Right lobe of liver (tissue), 6 donors: ENCODE measurements around the gene ABHD16B. TPM values are rescaled to one million over a fixed set of nuclear protein-coding genes. Genes with fewer than 3 reads are reported as not detected.
A peak's percentile ranks its signal among the peaks of the same experiment; 100 is the strongest.

Experiments
- ATAC-seq, 4 donors: fragments of 200-7000 bp; cut with Tn5 transposase; one replicate each; pipeline ENCODE4 v1.9.1; 2020; ENCODE audit warnings: mild to moderate bottlenecking in 4 of 4, moderate library complexity in 4 of 4
- DNase-seq, 3 donors: peaks; one replicate each; pipeline ENCODE4 v3.0.0-alpha.2; 2020
- H3K27ac ChIP-seq, 3 donors: fragments of 200-600 bp; one replicate each; pipeline ENCODE4 v1.8.0; 2022
- H3K27me3 ChIP-seq, 2 donors: fragments of 200-600 bp; one replicate each; pipeline ENCODE4 v1.8.0; 2022
- H3K36me3 ChIP-seq, 4 donors: fragments of 200-600 bp; sonication (generic) in 1 of 4; one replicate each; pipeline versions ENCODE4 v1.5.1 to v1.8.0; 2017 to 2022; ENCODE audit warnings: control low read depth in 1 of 4
- H3K4me1 ChIP-seq, 4 donors: fragments of 200-600 bp; sonication (generic) in 1 of 4; one replicate each; pipeline versions ENCODE4 v1.5.1 to v1.8.0; 2017 to 2022; ENCODE audit warnings: control low read depth in 1 of 4
- H3K4me3 ChIP-seq, 3 donors: fragments of 200-600 bp; one replicate each; pipeline ENCODE4 v1.8.0; 2022
- H3K9me3 ChIP-seq, 4 donors: fragments of 200-600 bp; sonication (generic) in 1 of 4; one replicate each; pipeline versions ENCODE4 v1.5.1 to v1.8.0; 2017 to 2022; ENCODE audit warnings: control low read depth in 1 of 4
- POLR2A ChIP-seq: fragments of 450-650 bp; IDR thresholded peaks from one replicate; pipeline ENCODE4 v1.6.1; 2017; ENCODE audit warnings: antibody characterized with exemption, mild to moderate bottlenecking
- WGBS: methylation state at CpG from one replicate; pipeline ENCODE4 v1.1.6; 2018; ENCODE audit warnings: low coverage, low lambda C conversion rate; ENCODE audit not compliant: insufficient coverage; ENCODE audit errors: missing lambda C conversion rate; 5-methylcytosine and 5-hydroxymethylcytosine counted together
- intact Hi-C, 2 donors: fragments of 100-400 bp; cut with DNase I; formaldehyde crosslinking; loops; one replicate each; pipeline versions ENCODE4 v1.11.2 to v1.14.1; 2022
- total RNA-seq, 6 experiments: library from RNA; depleted of rRNA in 2 of 6; stranded (reverse); fragments of >200 nt in 2 of 6; fragmentation: NEBNext Ultra II Directional in 3 of 6; extraction: Animal tissue kit (Norgen Biotek cat#: 25700) in 3 of 6; gene quantifications; one replicate each; pipeline versions ENCODE4 v1.1.0 to v1.2.4, GENCODE V29; 2016 to 2023
- TF ChIP-seq, protein P1 (sequence below), 4 donors: fragments of 200-600 bp in 3 of 4; fragments of 450-650 bp in 1 of 4; IDR thresholded peaks; one replicate each; pipeline versions ENCODE4 v1.5.1 to v1.8.0; 2016 to 2022; ENCODE audit warnings: antibody characterized with exemption in 4 of 4, mild to moderate bottlenecking in 2 of 4
- donor health status: DM: no; HTN: yes; CAD: no.
- donor health status: DM: no; HTN: no; CAD: no.
- donor health status: DM: no; HTN: no; CAD: no.
- donor health status: DM: no; HTN: yes; CAD: no.
- donor health status: DM: no; HTN: yes; CAD: no.

The ABHD16B gene
- total RNA-seq, 6 experiments from 2014 or later = not detected

GRCh38 chr20:63861981-63862901, 943 bp downstream of the ABHD16B start:
- Histone ChIP-seq H3K36me3 (peaks cover 0 to 8% (median 0%) of the 10 kb centered on the region in 4 donors), H3K9me3 (no peaks in the 10 kb centered on the region), H3K27me3 (no peaks in the 10 kb centered on the region), H3K4me1 (peaks cover 0 to 22% (median 5%) of the 10 kb centered on the region in 4 donors), H3K27ac (no peak overlapping the region), H3K4me3 (no peak overlapping the region)
- TF ChIP-seq POLR2A = no peak
- TF ChIP-seq, protein P1, sequence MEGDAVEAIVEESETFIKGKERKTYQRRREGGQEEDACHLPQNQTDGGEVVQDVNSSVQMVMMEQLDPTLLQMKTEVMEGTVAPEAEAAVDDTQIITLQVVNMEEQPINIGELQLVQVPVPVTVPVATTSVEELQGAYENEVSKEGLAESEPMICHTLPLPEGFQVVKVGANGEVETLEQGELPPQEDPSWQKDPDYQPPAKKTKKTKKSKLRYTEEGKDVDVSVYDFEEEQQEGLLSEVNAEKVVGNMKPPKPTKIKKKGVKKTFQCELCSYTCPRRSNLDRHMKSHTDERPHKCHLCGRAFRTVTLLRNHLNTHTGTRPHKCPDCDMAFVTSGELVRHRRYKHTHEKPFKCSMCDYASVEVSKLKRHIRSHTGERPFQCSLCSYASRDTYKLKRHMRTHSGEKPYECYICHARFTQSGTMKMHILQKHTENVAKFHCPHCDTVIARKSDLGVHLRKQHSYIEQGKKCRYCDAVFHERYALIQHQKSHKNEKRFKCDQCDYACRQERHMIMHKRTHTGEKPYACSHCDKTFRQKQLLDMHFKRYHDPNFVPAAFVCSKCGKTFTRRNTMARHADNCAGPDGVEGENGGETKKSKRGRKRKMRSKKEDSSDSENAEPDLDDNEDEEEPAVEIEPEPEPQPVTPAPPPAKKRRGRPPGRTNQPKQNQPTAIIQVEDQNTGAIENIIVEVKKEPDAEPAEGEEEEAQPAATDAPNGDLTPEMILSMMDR (IDR thresholded peaks at IDR 0.05) = no peak
- DNase-seq = peak in 1 of 3 donors; percentile 42
- WGBS = 90% methylated on average over 2 of the region's 95 CpGs
- ATAC-seq = no peak
- intact Hi-C loops = no loop called here

DNA sequence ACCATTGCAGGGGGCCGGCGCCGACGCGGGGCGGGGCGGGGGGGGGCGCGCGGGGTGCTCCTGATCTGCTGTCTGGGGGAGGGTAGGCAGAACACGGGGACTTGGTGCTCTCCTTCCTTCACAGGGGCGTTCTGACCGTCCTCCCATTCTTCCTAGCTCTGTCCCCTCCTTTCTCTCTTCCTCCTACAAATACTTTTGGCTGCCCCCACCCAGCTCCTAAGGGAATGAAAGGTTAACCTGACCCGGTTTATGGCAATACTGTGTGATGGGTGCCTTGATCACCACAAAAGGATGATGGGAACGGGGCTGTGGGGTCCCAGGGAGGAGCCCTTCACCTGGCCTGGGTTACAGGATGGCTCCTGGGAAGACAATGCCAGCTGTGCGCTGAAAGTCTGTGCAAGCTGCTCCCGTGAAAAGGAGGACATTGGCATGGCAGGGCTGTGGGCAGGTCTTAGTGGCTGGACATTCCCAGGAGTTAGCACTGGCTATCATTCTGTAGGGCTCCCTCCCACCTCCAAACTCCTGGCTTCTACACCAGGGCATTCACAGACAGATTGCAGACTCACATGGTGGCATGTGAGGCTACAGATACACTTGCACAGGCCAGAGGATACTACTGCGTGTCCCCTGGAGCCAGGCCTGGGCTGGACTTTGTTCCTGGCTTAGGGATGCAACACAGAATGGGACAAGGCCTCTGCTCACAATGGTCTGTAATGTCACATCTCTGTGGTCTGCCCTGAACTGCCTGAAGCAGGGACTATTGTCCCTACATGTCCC, 1.9 kb downstream of the ABHD16B start:
- no peaks in the 10 kb centered on the region for H3K9me3 ChIP-seq
- H3K27ac ChIP-seq = peak overlapping the region; percentile 84 to 89 (median 89)
- DNase-seq = no peak
- peaks cover 0 to 8% (median 0%) of the 10 kb centered on the region in 4 donors for H3K36me3 ChIP-seq
- peak overlapping the region; percentile 85 to 99 (median 97) for H3K4me3 ChIP-seq
- no CpG with 5 or more reads among the region's 18 CpGs for WGBS
- intact Hi-C loops = no loop called here
- peaks cover 0 to 22% (median 5%) of the 10 kb centered on the region in 4 donors for H3K4me1 ChIP-seq
- no peak for ATAC-seq
- TF ChIP-seq, protein P1 (IDR thresholded peaks at IDR 0.05) = no peak
- TF ChIP-seq POLR2A = no peak
- H3K27me3 ChIP-seq = no peaks in the 10 kb centered on the region

- no peaks in the 10 kb centered on the region for H3K27me3 ChIP-seq
- peak overlapping the region; percentile 84 to 89 (median 89) for H3K27ac ChIP-seq
- ATAC-seq (peak; percentile 75 to 80 (median 78)), DNase-seq (peak; percentile 90 to 93 (median 91))
- TF ChIP-seq, protein P1 (IDR thresholded peaks at IDR 0.05) = peak; percentile 59 to 76 (median 70)
- TF ChIP-seq POLR2A = peak; percentile 43
- intact Hi-C loops = no loop called here
- H3K4me3 ChIP-seq = peak overlapping the region; percentile 85 to 99 (median 97)
- peaks cover 0 to 13% (median under 1%) of the 10 kb centered on the region in 4 donors for H3K36me3 ChIP-seq
- H3K9me3 ChIP-seq = no peaks in the 10 kb centered on the region
- peaks cover 0 to 22% (median 5%) of the 10 kb centered on the region in 4 donors for H3K4me1 ChIP-seq
- WGBS = 0% methylated on average over 16 of the region's 38 CpGs
These were observed 2.7 kb downstream of the ABHD16B start for GRCh38 chr20:63863798-63864544.

DNA sequence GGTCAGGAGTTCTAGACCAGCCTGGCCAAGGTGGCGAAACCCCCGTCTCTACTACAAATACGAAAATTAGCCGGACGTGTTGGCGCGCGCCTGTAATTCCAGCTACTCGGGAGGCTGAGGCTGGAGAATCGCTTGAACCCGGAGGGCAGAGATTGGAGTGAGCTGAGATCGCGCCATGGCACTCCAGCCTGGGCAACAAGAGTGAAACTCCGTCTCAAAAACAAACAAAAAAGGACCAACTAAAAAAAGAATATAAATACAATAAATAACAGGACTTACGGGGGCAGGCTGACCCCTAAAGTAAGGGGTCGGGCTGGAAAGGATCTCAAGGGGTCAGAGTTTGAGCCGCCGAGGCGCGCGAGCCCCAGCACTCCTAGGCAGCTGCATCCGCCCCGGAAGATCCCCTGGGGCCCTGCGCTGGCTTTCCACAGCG, 3.3 kb downstream of the ABHD16B start:
- TF ChIP-seq, protein P1 (IDR thresholded peaks at IDR 0.05) = no peak
- TF ChIP-seq POLR2A = no peak
- peaks cover 0 to 19% (median 4%) of the 10 kb centered on the region in 4 donors for H3K36me3 ChIP-seq
- no peak for DNase-seq
- H3K4me3 ChIP-seq = peak overlapping the region; percentile 85 to 99 (median 97)
- H3K4me1 ChIP-seq = peaks cover 0 to 22% (median 5%) of the 10 kb centered on the region in 4 donors
- no peak for ATAC-seq
- 0% methylated on average over 16 of the region's 25 CpGs for WGBS
- peak overlapping the region; percentile 84 to 89 (median 89) for H3K27ac ChIP-seq
- intact Hi-C loops = no loop called here
- H3K27me3 ChIP-seq = no peaks in the 10 kb centered on the region
- no peaks in the 10 kb centered on the region for H3K9me3 ChIP-seq
